Smooth muscle cell (in vitro differentiated cells): Measurements from ENCODE around the gene IFNA13. TPM values are rescaled to one million over a fixed set of nuclear protein-coding genes. Genes with fewer than 3 reads are reported as not detected.

Source experiments
- DNase-seq: peaks from one replicate; lab custom pipeline; 2025; ENCODE audit not compliant: unreplicated experiment; lab: John Stamatoyannopoulos, UW
- H2AFZ ChIP-seq: fragments of 200-600 bp; sonication (generic); 2 replicates; pipeline ENCODE4 v1.6.0; 2016; ENCODE audit warnings: antibody characterized with exemption, low read depth, mild to moderate bottlenecking
- H3F3A ChIP-seq: fragments of 200-600 bp; sonication (generic); 2 replicates; pipeline ENCODE4 v1.6.0; 2017; ENCODE audit warnings: antibody characterized with exemption, low read depth
- H3K27ac ChIP-seq: fragments of 200-600 bp; sonication (generic); 2 replicates; pipeline ENCODE4 v1.5.1; 2016; ENCODE audit warnings: low read depth, mild to moderate bottlenecking
- H3K27me3 ChIP-seq: fragments of 200-600 bp; sonication (generic); 2 replicates; pipeline ENCODE4 v1.6.1; 2016; ENCODE audit warnings: low read depth, mild to moderate bottlenecking
- H3K36me3 ChIP-seq: fragments of 200-600 bp; sonication (generic); 2 replicates; pipeline ENCODE4 v1.5.1; 2016; ENCODE audit warnings: low read depth
- H3K4me1 ChIP-seq: fragments of 200-600 bp; sonication (generic); 2 replicates; pipeline ENCODE4 v1.5.1; 2016; ENCODE audit warnings: low read depth
- H3K4me2 ChIP-seq: fragments of 200-600 bp; sonication (generic); 2 replicates; pipeline ENCODE4 v1.6.0; 2016; ENCODE audit warnings: mild to moderate bottlenecking
- H3K4me3 ChIP-seq: fragments of 200-600 bp; sonication (generic); 2 replicates; pipeline ENCODE4 v1.5.1; 2016; ENCODE audit warnings: mild to moderate bottlenecking
- H3K79me2 ChIP-seq: fragments of 200-600 bp; sonication (generic); 2 replicates; pipeline ENCODE4 v1.6.0; 2016; ENCODE audit warnings: low read depth, mild to moderate bottlenecking
- H3K9ac ChIP-seq: fragments of 200-600 bp; sonication (generic); 2 replicates; pipeline ENCODE4 v1.6.0; 2016; ENCODE audit warnings: low read depth
- H3K9me3 ChIP-seq: fragments of 200-600 bp; sonication (generic); replicated peaks from 2 replicates; pipeline ENCODE4 v1.5.1; 2016; ENCODE audit warnings: low read depth
- H4K20me1 ChIP-seq: fragments of 200-600 bp; sonication (generic); 2 replicates; pipeline ENCODE4 v1.6.0; 2016; ENCODE audit warnings: low read depth
- WGBS: methylation state at CpG from one replicate; pipeline ENCODE4 v1.1.7; 2016; ENCODE audit warnings: low lambda C conversion rate; 5-methylcytosine and 5-hydroxymethylcytosine counted together
- polyA plus RNA-seq: library from polyadenylated mRNA; unstranded; fragments of >200 nt; fragmentation: Nextera tagmentation; extraction: Ambion mirVana; gene quantifications from 2 replicates; pipeline ENCODE4 v1.2.1, GENCODE V29; 2016
- total RNA-seq: library from RNA; depleted of rRNA; stranded (reverse); fragments of >200 nt; gene quantifications from 2 replicates; pipeline ENCODE4 v1.2.3, GENCODE V29; 2014
- TF ChIP-seq, protein P1 (sequence below): fragments of 200-600 bp; sonication (generic); IDR thresholded peaks from 2 replicates; pipeline ENCODE4 v1.5.1; 2017; ENCODE audit warnings: borderline replicate concordance, mild to moderate bottlenecking, antibody characterized with exemption; ENCODE audit not compliant: insufficient read depth, poor library complexity, severe bottlenecking

IFNA13 gene
- total and polyA plus RNA-seq, 2 experiments from 2014 or later = not detected

DNA sequence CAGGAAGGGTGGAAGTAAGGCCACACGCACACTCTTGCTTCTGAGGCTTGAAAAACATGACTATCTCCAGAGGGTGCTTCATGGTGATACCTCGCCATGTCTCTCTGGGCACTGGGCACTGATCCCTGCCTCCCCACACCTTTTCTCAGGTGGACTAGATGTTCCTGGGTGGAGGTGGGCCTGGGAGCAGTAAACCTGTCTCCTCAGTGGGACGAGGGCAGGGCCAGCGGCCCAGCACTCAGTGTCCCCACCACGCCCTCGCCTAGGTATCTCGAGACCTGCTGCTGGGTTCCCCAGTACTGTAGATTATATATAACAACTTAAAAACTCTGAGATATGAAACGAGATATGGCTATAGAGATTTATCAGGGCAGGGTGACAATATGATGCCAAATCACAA, 5.6 kb downstream of the IFNA13 start:
- no peaks in the 10 kb centered on the region for H3K79me2 ChIP-seq
- H3K36me3 ChIP-seq = no peaks in the 10 kb centered on the region
- no peak overlapping the region for H2AFZ ChIP-seq
- no peak overlapping the region for H3K9ac ChIP-seq
- H3K27ac ChIP-seq = no peak overlapping the region
- no peak overlapping the region for H3K4me3 ChIP-seq
- no peaks in the 10 kb centered on the region for H4K20me1 ChIP-seq
- DNase-seq = no peak
- 95% methylated on average over 8 of the region's 8 CpGs for WGBS
- TF ChIP-seq, protein P1, sequence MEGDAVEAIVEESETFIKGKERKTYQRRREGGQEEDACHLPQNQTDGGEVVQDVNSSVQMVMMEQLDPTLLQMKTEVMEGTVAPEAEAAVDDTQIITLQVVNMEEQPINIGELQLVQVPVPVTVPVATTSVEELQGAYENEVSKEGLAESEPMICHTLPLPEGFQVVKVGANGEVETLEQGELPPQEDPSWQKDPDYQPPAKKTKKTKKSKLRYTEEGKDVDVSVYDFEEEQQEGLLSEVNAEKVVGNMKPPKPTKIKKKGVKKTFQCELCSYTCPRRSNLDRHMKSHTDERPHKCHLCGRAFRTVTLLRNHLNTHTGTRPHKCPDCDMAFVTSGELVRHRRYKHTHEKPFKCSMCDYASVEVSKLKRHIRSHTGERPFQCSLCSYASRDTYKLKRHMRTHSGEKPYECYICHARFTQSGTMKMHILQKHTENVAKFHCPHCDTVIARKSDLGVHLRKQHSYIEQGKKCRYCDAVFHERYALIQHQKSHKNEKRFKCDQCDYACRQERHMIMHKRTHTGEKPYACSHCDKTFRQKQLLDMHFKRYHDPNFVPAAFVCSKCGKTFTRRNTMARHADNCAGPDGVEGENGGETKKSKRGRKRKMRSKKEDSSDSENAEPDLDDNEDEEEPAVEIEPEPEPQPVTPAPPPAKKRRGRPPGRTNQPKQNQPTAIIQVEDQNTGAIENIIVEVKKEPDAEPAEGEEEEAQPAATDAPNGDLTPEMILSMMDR = no peak
- H3F3A ChIP-seq = no peaks in the 10 kb centered on the region
- H3K27me3 ChIP-seq = no peaks in the 10 kb centered on the region
- H3K4me1 ChIP-seq = no peaks in the 10 kb centered on the region
- no peak overlapping the region for H3K4me2 ChIP-seq
- H3K9me3 ChIP-seq = no peaks in the 10 kb centered on the region

DNA sequence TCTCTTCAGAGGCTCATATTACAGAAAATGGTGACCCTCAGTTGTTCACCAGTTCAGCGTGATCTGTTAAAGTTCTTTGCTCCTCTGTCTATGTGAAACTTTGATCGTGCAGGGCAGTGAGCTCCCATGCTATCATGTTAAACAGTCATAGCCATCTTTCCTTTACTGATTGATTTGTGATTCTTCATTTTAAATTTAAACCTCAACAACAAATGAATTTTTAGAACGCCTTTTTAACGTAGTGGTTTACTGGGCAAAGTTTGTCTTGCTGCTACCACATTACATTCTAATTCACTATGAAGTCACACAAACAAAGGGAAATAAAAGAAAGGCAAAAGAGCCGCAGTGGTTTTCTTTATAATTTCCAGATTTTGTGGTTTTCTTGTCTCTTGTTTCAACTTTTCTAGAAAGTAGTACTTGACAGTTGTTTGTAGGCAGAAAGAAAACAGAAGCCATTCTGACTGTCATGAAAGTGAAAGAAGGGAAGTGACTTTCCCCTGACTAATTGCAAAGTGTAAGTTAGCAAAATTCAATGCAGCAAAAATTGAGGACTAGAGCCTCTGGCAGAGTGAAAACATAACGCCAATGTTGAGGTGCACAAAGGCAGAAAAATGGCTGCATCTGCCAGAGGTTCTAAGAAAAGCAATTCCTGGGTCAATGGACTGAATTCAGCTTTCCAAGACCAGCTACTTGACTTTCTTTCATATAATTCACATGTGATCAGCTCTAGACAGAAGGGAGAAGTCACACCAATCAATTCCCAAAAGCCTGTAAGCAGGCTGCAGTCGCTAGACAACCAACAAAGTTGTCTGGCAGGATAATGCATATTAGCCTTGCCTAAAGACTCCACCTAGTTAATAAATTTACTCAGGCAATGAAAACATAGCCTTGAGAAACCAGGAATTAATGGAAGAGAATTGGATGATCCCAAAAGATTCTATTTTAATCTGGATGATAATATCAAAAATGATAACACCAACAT, 10.1 kb downstream of the IFNA13 start:
- H3K4me3 ChIP-seq = peak overlapping the region; percentile 25
- DNase-seq = no peak
- H3F3A ChIP-seq = no peaks in the 10 kb centered on the region
- H3K27me3 ChIP-seq = no peaks in the 10 kb centered on the region
- H3K36me3 ChIP-seq = no peaks in the 10 kb centered on the region
- H3K79me2 ChIP-seq = no peaks in the 10 kb centered on the region
- WGBS = 46% methylated on average over 7 of the region's 7 CpGs
- peak overlapping the region; percentile 65 for H3K27ac ChIP-seq
- peak overlapping the region; percentile 79 for H3K4me2 ChIP-seq
- no peak overlapping the region for H3K9ac ChIP-seq
- no peaks in the 10 kb centered on the region for H4K20me1 ChIP-seq
- H3K4me1 ChIP-seq = no peaks in the 10 kb centered on the region
- H2AFZ ChIP-seq = peak overlapping the region; percentile 84
- no peaks in the 10 kb centered on the region for H3K9me3 ChIP-seq
- TF ChIP-seq, protein P1 = no peak

DNA sequence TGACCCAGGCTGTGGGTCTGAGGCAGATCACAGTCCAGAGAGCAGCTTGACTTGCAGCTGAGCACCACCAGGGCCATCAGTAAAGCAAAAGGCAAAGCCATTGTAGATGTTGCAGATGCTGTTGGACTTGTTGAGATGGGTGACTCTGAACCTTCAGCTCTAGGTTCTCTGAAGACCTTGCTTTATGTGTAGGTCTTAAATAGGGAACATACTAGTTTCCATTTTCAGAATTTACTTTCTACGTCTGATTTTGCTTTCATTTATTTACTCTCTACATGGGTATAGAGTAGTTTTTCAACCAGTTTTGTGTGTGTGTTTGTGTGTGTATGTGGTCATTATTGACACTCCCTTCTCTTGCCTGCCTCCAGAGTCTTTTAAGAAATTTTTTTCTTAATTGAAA, 17.1 kb downstream of the IFNA13 start, which contains the start of gene IFNA6:
TSS of gene IFNA6 (minus strand) at position 101 of the 400 bp plus-strand sequence. CDS start at position 101, 0 bp downstream.
- Histone ChIP-seq H3K27me3 (no peaks in the 10 kb centered on the region), H4K20me1 (no peaks in the 10 kb centered on the region), H3K4me3 (no peak within 1 kb of the TSS), H3K4me2 (no peak within 1 kb of the TSS), H2AFZ (no peak within 1 kb of the TSS), H3K4me1 (no peaks in the 10 kb centered on the region), H3K9ac (no peak within 1 kb of the TSS), H3K9me3 (no peaks in the 10 kb centered on the region), H3K36me3 (no peaks in the 10 kb centered on the region), H3K27ac (no peak within 1 kb of the TSS), H3K79me2 (no peaks in the 10 kb centered on the region), H3F3A (no peaks in the 10 kb centered on the region)
- WGBS = 96% methylated on average over 1 of the region's 1 CpG
- TF ChIP-seq, protein P1 = no peak
- DNase-seq = no peak
